ENCODE data around the gene CBX1. TPM values are rescaled to one million over a fixed set of nuclear protein-coding genes. Genes with fewer than 3 reads are reported as not detected.

The CBX1 gene
- polyA plus RNA-seq, 1 donor (not counting 4 experiments of a cell fraction or from before 2014, with no cell fraction given) = 42.3 TPM

DNA sequence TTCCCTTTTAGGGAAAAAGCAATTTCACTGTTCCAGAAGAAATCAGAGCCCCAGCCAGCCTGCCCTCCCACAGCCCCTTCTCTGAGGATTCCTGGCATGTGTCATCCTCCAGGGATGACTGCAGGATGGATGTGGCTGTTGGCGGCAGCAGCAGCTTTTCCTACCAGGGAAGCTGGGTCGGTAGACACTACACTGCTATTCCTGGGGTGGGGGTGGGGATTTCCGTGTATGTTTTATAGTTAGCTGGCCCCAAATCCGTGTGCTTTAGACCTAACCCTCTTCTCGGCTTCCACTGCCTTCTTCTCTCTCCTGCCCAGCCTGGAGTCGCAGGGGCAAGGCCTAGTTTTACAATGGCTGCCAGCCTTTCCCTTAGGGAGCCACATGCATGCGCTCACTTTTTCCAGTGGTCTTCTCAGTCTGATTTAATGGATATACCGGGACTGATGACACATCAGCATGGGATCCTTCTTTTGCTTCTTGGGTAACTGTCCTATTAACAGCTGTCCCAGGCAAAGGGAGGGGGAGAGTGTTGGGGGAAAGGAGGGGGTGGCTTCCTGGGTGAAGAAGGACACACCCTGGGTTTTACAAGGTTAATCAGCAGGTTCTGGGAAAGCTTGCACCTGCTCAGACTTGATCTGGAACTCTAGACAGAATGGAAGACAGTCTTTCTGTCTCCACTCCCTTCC lies 55.8 kb downstream of the CBX1 start:
- Histone ChIP-seq H3K27ac (ENCODE audit: control insufficient read depth, insufficient read depth, low read length) (peak overlapping the region; percentile 93), H3K36me3 (ENCODE audit: control insufficient read depth in 2 of 2, extremely low read depth in 1 of 2, insufficient read depth in 2 of 2, low read length in 2 of 2) (peaks cover 0 to under 1% of the 10 kb centered on the region in 2 experiments), H3K9me1 (ENCODE audit: control insufficient read depth, extremely low read depth, insufficient read depth, low read length) (no peaks in the 10 kb centered on the region), H3K9ac (ENCODE audit: control insufficient read depth, extremely low read depth, insufficient read depth, low read length) (peak overlapping the region; percentile 68), H3K4me1 (ENCODE audit: control insufficient read depth, extremely low read depth, insufficient read depth, low read length) (peaks cover 43% of the 10 kb centered on the region), H3K9me3 (ENCODE audit: control insufficient read depth, low read depth, low read length) (no peaks in the 10 kb centered on the region), H4K20me1 (ENCODE audit: control insufficient read depth, extremely low read depth, insufficient read depth, low read length) (no peaks in the 10 kb centered on the region), H3K4me2 (ENCODE audit: control insufficient read depth, extremely low read depth, insufficient read depth, low read depth, low read length) (peak overlapping the region; percentile 97), H3K4me3 (ENCODE audit: control insufficient read depth in 2 of 3, extremely low read depth in 1 of 3, insufficient read depth in 2 of 3, low read depth in 1 of 3, low read length in 3 of 3) (peak overlapping the region in 1 of 3 experiments; percentile 50), H3K27me3 (ENCODE audit: control insufficient read depth, extremely low read depth, insufficient read depth, low read length) (no peaks in the 10 kb centered on the region), H3K79me2 (ENCODE audit: control insufficient read depth, insufficient read depth, low read length) (peaks cover 20% of the 10 kb centered on the region), H2AFZ (ENCODE audit: control insufficient read depth, low read length) (peak overlapping the region; percentile 42)
- dilution Hi-C loops (cut with MboI; ENCODE audit: extremely low pct_ligation_motif_present, low sequenced_read_pairs) = no loop called here
- no peak for DNase-seq (ENCODE audit: low read depth, low spot score)
- no peak for TF ChIP-seq EZH2 (IDR thresholded peaks at IDR 0.05; ENCODE audit: low read length)
- TF ChIP-seq, protein P1, sequence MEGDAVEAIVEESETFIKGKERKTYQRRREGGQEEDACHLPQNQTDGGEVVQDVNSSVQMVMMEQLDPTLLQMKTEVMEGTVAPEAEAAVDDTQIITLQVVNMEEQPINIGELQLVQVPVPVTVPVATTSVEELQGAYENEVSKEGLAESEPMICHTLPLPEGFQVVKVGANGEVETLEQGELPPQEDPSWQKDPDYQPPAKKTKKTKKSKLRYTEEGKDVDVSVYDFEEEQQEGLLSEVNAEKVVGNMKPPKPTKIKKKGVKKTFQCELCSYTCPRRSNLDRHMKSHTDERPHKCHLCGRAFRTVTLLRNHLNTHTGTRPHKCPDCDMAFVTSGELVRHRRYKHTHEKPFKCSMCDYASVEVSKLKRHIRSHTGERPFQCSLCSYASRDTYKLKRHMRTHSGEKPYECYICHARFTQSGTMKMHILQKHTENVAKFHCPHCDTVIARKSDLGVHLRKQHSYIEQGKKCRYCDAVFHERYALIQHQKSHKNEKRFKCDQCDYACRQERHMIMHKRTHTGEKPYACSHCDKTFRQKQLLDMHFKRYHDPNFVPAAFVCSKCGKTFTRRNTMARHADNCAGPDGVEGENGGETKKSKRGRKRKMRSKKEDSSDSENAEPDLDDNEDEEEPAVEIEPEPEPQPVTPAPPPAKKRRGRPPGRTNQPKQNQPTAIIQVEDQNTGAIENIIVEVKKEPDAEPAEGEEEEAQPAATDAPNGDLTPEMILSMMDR (optimal IDR thresholded peaks at IDR 0.05 in 1 of 3, IDR thresholded peaks at IDR 0.05 in 1 of 3, conservative IDR thresholded peaks at IDR 0.05 in 1 of 3; ENCODE audit: extremely low read depth in 1 of 3, insufficient read depth in 2 of 3, low read length in 3 of 3) = no peak
- peak; percentile 69 for FAIRE-seq

GRCh38 chr17:48044851-48045250 lies 56.4 kb downstream of the CBX1 start:
- FAIRE-seq (no peak), DNase-seq (ENCODE audit: low read depth, low spot score) (no peak)
- Histone ChIP-seq H4K20me1 (ENCODE audit: control insufficient read depth, extremely low read depth, insufficient read depth, low read length) (no peaks in the 10 kb centered on the region), H3K4me2 (ENCODE audit: control insufficient read depth, extremely low read depth, insufficient read depth, low read depth, low read length) (peak overlapping the region; percentile 97), H2AFZ (ENCODE audit: control insufficient read depth, low read length) (no peak overlapping the region), H3K9me3 (ENCODE audit: control insufficient read depth, low read depth, low read length) (no peaks in the 10 kb centered on the region), H3K9ac (ENCODE audit: control insufficient read depth, extremely low read depth, insufficient read depth, low read length) (peak overlapping the region; percentile 68), H3K4me3 (ENCODE audit: control insufficient read depth in 2 of 3, extremely low read depth in 1 of 3, insufficient read depth in 2 of 3, low read depth in 1 of 3, low read length in 3 of 3) (no peak overlapping the region), H3K27ac (ENCODE audit: control insufficient read depth, insufficient read depth, low read length) (peak overlapping the region; percentile 93), H3K36me3 (ENCODE audit: control insufficient read depth in 2 of 2, extremely low read depth in 1 of 2, insufficient read depth in 2 of 2, low read length in 2 of 2) (no peaks in the 10 kb centered on the region), H3K79me2 (ENCODE audit: control insufficient read depth, insufficient read depth, low read length) (peaks cover 15% of the 10 kb centered on the region), H3K27me3 (ENCODE audit: control insufficient read depth, extremely low read depth, insufficient read depth, low read length) (no peaks in the 10 kb centered on the region), H3K9me1 (ENCODE audit: control insufficient read depth, extremely low read depth, insufficient read depth, low read length) (no peaks in the 10 kb centered on the region), H3K4me1 (ENCODE audit: control insufficient read depth, extremely low read depth, insufficient read depth, low read length) (peaks cover 38% of the 10 kb centered on the region)
- TF ChIP-seq, protein P1 (optimal IDR thresholded peaks at IDR 0.05 in 1 of 3, IDR thresholded peaks at IDR 0.05 in 1 of 3, conservative IDR thresholded peaks at IDR 0.05 in 1 of 3; ENCODE audit: extremely low read depth in 1 of 3, insufficient read depth in 2 of 3, low read length in 3 of 3) = no peak
- no peak for TF ChIP-seq EZH2 (IDR thresholded peaks at IDR 0.05; ENCODE audit: low read length)
- dilution Hi-C loops (cut with MboI; ENCODE audit: extremely low pct_ligation_motif_present, low sequenced_read_pairs) = no loop called here
